GM21723 (cell line): ENCODE measurements around the gene DHRS3.
"Not testable (repeated sequence)": the region's sequence is repeated elsewhere in the genome, so short reads cannot be mapped to it uniquely, and the experiment has no call there.

Source experiments
- ATAC-seq: cut with Tn5 transposase; IDR thresholded peaks from one replicate; pipeline ENCODE4 v1.9.1; 2021; ENCODE audit warnings: mild to moderate bottlenecking, moderate library complexity; ENCODE audit not compliant: unreplicated experiment

The DHRS3 gene

DNA sequence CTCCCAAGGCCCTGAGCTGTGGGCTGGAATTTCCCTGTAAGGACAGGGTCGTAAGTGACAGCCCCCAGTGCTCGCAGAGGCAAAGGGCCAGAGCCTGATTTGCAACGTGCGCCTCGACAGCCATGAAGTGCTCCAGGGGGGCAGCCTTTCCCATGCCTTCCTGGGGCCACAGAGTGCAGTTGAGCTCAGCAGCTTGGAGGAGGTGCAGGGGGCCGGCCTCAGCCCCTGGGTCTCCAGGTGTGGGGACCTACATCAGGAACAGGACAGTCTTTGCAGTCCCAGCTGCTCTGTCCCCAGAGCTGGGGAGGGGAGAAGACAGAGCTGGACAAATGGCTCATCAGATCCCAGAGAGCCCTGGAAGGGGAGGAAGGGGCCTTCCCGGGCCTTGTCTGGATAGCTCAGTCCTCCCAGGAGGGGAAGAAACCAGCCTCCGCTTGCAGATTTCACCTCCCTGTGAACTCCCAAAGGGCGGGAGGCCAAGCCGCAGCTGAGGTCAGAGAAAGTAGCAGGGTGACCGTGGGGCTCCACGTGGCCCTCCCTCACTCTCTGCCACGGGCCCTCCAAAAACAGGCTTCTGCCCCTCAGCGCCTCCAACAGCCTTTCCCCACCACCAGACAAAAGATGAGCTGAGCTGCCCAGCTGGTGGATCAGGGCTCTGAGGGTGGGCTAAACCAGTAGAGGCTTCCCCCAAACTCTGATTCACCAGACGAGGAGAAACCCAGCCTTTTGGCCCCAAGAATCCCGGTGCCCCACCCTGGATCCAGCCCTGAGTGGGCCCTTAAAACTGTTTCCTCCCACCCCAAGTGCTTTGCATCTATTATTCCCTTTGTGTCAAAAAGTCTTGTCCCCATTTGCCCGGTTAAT lies 76.5 kb downstream of the DHRS3 start:
- no peak for ATAC-seq

DNA sequence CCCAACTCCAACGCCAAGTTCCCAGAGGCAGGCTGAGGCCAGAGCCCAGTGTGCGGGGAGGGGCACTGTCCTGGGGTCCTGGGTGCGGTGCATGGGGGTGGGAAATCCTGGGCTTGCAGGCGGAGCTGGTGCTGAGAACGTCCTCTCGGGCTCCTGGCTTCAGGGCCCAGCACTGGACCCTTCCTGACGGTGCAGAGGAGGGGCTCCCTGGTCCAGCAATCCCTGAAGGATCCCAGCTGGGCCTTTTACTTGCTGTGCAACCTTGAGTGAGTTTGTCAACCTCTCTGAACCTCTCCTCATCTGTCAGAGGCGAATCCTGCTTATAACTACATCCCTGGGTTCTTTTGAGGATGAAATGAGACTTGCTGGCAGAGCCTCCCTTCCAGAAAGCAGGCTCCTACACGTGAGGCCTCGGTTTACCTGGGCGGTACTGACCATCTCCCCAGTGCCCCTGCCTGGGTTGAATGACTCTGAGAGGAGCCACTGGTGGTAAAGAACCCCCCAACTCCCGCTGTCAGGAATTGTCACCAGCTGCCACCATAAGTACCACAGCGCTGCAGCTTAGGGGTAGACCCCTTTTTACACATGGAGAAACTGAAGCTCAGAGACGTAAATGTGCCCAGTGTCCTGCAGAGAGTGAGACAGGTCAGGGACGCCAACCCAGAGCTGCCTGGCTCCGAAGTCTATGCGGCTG lies 77.3 kb downstream of the DHRS3 start:
- ATAC-seq = no peak

DNA sequence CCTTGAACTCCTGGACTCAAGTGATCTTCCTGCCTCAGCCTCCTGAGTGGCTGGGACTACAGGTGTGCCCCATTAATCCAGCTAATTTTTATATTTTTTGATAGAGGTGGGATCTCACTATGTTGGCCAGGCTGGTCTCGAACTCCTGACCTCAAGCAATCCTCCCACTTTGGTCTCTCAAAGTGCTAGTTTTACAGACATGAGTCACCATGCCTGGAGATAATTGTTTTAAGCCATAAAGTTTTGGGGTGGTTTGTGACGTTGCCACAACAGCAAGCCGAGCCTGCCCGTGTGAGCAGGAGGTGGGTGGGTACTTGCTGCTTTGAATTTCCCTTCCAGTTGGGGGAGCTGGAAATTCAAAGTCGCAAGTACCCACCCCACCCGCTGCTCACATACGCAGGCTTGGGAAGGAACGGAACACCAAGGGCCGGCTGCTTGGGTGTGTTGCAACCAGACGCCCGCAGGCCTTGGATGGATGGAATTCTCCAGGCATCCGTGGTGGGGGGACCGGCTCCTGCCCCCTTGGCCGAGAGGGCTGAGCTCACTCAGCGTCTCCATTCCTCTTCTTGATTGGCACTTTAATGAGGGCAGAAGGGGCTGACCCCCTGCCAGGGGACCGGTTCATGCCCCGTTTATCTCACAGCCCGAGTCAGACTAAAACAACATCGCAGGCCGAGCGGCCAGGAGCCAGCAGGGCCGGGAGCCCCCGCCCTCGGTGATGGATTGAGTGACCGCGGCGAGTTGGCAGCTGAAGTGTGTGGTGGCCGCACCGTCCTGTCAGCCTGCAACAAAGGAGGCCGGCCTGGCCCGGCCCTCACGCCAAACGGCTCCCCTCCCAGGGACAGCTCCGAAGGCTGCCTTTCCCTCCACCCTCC lies 78.1 kb downstream of the DHRS3 start:
- no peak for ATAC-seq

DNA sequence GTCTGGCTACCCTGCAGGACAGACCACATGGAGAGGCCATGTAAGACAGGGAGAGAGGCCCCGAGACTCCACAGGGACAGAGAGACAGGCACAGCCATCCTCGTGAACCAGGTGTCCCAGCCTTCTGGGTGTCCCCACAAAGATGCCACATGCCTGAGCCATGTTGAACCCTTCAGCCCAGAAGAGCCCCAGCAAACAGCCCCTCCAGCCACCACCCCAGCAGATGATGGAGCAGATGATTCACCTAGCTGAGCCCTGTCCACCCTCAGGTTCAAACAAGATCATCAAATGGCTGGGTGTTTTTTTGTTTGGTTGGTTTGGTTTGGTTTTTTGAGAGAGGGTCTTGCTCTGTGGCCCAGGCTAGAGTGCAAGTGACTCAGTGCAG lies 78.7 kb downstream of the DHRS3 start:
- no peak for ATAC-seq

DNA sequence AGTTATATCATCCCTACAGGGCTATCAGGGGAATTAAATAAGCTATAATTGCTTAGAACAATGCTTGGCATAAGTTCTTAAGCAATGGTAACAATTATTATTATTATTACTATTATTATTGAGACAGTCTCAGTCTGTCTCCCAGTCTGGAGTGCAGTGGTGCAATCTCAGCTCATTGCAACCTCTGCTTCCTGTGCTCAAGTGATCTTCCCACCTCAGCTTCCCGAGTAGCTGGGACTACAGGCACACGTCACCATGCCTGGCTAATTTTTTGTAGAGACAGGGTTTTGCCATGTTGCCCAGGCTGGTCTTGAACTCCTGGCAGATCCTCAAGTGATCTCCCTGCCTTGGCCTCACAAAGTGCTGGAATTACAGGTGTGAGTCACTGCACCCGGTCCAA lies 79.5 kb downstream of the DHRS3 start:
- ATAC-seq = not testable (repeated sequence)

DNA sequence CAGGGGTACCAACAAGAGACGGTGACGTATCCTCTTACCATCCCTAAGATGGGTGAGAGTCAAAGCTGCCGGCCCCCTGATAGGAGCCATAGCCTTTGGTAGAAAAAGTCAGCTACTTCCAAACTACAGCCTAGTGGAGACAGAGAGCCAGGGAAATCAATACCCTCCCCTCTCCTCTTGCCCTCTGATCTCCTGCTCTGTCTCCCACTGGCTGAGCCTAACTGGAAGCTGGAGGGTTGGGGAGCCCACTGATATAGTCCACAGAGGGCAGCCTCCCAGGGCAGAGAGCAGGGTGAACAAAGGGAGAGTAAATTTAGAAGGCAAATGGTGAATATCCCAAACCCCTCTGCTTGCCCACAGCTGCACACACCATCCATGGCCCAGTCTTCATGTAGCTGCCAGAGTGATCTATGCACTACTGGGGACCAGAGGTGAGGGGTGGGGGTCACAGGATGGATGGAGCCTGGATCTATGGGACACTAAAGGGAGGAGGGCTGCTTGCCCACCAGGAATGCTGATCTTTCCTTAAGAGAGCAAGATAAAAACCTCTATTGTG lies 80.0 kb downstream of the DHRS3 start:
- no peak for ATAC-seq

DNA sequence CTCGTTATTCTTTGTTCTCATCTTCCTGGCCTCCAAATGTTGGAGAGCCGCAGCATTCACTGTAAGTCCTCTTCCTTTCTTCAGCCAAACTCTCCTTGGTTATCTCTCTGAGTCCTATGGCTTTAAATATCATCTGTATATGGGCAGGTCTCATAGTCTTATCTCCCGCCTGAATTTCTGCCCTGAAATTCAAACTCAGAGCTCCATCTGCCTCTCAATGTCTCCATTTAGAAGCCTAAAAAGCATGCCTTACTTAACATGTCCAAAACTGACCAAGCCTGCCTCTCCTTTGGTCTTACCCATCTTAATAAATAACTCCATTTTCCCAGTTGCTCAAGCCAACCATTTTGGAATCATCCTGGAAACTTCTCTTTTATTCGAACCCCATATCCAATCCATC lies 80.7 kb downstream of the DHRS3 start:
- no peak for ATAC-seq

DNA sequence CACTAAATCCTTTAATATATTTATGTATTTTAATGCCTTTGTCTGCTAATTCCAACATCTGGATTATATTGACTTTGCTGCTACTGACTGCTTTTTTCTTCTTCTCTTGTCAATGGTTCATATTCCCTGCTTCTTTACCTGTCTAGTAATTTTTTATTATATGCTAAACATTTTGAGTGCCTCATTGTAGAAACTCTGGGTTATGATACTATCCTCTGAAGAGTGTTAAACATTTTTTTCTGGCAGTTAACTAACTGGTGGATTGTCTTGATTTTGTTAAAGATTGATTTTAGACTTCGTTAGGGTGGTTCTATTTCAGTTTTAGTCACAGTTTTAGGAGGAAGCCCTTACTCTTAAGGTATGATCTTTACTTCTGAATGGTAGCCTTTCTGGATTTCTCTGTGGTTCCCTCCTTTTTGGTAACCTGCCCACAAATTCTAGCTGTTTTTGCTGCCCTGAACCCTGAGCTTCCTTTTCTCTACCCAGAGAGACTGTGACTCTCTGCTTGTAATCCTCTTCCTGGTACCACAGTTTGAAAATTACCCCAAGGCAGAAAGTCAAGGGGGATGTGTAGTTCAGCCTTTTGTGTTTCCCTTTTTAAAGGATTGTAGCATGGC lies 81.9 kb downstream of the DHRS3 start:
- no peak for ATAC-seq

DNA sequence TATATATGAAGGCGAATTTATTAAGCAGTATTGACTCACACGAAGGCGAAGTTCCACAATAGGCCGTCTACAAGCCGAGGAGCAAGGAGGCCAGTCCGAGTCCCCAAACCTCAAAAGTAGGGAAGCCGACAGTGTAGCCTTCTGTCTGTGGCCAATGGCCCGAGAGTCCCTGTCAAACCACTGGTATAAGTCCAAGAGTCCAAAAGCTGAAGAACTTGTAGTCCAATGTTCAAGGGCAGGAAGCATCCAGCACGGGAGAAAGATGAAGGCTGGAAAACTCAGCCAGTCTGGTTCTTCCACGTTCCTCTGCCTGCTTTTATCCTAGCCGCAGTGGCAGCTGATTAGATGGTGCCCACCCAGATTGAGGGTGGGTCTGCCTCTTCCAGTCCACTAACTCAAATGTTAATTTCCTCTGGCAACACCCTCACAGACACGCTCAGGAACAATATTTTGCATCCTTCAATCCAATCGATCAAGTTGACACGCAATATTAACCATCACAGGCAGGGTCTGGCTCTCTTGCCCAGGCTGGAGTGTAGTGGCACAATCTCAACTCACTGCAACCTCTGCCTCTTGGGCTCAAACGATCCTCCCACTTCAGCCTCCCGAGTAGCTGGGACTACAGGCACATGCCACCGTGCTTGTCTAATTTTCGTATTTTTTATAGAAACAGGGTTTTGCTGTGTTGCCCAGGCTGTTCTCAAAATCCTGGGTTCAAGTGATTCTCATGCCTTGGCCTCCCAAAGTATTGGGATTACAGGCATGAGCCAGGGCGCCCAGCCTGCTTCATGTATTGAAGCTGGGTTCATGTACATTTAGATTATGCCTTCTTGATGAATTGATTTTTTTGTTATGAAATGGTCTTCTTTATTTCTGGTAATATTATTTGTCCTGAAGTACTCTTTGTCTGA lies 85.3 kb downstream of the DHRS3 start:
- no peak for ATAC-seq

DNA sequence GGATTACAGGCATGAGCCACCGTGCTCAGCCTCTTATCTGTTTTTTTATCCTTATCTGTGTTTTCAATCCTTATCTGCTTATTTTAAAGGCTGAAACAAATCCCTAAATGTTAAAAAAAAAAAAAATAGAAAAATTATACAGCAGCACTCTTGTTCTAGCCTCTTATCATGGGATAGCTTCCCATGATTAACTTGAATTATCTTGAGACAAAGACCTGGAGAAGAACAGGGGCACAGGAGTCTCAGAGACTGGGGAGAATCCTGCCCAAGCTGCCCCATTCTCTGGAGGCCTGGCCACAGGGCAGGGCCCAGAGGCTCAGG lies 86.9 kb downstream of the DHRS3 start:
- no peak for ATAC-seq

DNA sequence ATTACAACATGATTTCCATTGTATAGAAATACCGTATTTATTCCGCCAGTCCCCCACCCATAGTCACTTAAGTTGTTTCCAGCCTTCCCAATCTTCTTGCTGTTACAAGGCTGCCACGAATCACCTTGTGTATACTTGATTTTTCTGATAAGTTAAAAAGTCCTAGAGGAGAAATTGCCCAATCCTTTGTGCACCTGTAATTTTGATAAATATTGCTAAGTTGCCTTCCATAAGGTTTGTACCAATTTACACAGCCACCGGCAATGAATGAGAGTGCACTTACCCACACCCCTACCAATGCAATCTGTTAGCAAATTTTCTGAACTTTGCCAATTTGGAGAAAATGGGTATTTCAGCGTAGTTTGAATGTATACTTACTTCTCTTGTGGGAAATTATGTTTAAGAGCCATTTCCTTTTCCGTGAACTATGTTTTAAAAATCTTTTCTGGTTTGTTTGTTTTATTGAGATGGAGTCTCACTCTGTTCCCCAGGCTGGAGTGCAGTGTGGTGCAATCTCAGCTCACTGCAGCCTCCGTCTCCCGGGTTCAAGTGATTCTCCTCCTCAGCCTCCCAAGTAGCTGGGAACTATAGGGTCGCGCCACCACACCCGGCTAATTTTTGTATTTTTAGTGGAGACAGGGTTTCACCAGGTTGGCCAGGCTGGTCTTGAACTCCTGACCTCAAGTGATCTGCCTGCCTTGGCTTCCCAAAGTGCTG lies 87.4 kb downstream of the DHRS3 start:
- ATAC-seq = no peak

DNA sequence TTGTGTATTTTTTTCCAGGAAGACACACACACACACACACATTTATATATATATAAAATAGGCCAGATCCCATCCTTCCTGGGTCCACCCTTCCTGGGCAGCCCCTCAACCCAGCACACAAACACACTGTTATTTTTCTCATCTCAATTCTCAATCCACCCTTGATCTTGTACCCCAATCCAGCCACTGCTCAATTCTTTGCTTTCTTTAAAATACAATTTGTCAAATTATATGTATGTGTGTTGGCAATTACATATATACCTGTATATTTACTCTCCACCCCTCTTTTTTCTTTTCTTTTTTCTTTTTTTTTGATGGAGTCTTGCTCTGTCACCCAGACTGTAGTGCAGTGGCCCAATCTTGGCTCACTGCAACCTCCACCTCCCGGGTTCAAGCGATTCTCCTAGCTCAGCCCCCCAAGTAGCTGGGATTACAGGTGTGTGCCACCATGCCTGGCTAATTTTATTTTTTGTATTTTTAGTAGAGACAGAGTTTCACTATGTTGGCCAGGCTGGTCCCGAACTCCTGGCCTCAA lies 88.3 kb downstream of the DHRS3 start:
- no peak for ATAC-seq

DNA sequence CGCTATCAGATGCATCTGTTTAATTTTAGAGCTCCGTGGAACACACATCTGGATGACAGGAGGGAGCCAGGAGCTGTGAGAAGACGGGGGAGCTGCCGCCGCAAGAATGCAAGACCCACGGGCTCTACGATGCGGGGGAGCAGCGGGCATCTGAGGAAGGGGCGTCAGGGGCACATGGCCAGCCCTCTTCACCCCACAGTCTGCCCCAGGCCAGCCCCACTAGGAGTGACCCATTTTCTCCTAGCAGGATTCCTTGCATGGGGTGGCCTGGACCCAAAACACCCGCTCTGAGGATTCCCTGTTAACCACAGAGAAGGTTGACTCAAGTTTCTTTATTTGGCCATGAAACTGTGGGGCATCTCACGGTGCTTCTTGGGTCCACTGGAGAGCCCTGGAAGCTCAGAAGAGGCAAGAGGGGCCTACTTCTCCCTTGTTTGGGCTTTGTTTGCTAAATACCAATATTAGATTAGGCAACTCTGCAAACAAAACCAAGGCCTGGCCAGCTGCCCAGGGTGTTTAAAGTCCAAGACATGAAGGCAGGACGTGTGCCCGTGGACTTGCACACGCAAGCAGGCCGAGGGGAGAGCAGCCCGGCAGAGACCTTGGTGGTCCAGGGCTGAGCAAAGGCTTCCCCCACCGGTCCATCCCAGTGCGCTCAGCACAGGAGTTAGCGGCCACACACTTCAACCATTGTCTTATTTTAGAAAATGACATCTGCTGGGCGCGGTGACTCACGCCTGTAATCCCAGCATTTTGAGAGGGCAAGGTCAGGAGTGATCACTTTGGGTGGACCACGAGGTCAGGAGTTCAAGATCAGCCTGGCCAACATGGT lies 89.8 kb downstream of the DHRS3 start:
- ATAC-seq = no peak

DNA sequence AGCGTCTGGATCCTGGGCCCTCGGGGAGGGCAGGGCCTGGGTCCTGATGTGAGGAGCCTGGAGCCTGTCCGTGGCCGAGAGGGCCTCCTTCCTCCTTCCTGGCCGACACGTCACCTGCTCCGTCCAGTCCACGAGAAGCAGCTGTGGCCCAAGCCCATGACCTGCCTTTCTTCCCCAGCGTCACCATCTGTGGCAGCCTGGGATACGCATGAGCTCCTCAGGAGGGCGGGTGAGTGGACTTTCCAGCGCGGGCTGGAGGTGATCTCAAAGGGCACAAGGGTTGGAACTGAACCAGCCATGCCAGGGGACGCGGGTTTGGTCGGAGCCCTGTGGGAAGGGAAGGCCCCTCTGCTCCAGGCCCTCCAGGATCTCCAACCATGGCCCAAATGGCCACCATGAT lies 90.4 kb downstream of the DHRS3 start:
- ATAC-seq = no peak

DNA sequence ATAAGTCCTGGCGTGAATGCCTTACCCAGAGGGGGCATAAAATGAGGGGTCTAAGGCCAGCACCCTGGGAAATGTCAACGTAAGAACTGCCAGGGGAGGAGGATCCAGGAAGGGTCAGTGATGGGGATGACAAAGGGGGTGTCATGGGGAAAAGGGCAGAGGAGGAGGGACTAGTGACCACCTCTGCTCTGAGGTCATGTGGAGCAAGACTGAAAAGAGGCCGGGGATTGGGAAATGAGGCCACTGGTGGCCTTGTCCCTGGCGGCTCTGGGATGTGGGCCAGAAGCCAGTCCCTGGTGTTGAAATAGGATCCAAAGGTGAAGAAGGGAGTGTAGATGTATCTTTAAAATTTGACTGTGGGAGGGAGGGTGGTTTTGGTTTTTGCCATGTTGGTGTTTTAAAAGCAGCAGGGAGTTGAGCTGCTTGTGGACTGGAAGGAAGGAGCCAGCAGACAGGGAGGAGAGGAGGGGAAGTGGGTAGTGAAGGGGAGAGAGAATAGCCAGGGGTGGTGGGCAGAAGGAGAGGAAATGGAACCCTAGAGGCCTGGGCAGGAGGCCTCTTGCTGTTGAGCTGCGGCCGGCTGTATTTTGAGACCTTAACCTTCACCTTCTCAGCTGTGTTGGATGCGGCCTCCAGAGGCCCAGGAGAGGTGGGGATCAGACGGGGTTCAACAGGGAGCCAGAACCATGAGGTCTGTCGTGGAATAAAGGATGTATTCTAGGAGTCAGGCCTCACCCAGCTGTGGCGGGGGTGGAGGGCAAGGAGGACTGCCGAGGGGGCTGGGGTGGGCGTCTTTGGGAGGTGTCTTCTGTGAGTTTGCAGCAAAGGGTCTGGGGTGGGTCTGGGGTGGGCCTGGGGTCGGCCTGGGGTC lies 92.5 kb downstream of the DHRS3 start:
- ATAC-seq = no peak

DNA sequence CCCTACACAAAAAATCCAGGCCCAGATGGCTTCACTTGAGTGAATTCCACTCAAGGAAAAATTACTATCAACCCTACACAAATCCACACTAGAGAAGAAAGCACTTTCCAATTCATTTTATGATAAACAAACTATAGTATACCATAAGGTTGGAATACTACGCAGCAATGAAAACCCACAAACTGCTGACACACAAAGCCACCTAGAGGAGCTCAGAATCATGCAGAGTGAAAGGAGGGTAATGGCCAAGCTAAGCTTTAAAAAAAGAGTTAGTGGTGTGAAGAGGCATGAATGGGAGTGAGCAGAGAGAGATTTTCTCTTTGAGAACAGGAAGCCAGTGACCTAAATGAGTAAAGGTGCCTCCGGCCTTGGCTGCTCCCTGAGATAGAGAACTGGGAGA lies 93.7 kb downstream of the DHRS3 start:
- no peak for ATAC-seq

DNA sequence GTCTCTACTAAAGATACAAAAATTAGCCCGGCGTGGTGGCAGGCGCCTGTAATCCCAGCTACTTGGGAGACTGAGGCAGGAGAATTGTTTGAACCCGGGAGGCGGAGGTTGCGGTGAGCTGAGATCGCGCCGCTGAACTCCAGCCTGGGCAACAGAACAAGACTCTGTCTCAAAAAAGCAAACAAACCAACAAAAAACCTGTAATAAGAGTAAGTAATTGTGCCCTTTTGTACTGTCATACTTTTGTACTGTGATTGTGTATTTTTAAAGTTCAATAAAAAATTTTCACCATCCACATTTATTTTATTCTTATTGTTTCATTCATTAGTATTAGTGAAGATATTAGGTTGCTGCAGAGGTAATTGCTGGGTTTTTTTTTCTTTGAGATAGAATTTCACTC lies 95.2 kb downstream of the DHRS3 start:
- not testable (repeated sequence) for ATAC-seq
